Liver (tissue), 9 donors: ENCODE results near the gene SCO2. TPM values are rescaled to one million over a fixed set of nuclear protein-coding genes. Genes with fewer than 3 reads are reported as not detected.

Source experiments
- DNase-seq: peaks from one replicate; pipeline ENCODE4 v3.0.0-alpha.2; 2017; ENCODE audit warnings: low spot score
- H3K27ac ChIP-seq, 2 donors: one replicate each; pipeline ENCODE4 v1.7.0; 2013; ENCODE audit warnings: inconsistent platforms in 2 of 2, low read length in 2 of 2, control low read depth in 1 of 2, low read depth in 1 of 2, mild to moderate bottlenecking in 1 of 2
- H3K27me3 ChIP-seq, 4 donors: one replicate each; pipeline versions ENCODE4 v1.6.1 to v1.7.0; 2013; ENCODE audit warnings: low read length in 3 of 4, inconsistent platforms in 1 of 4, mild to moderate bottlenecking in 1 of 4, moderate library complexity in 1 of 4; ENCODE audit not compliant: control insufficient read depth in 4 of 4, insufficient read depth in 4 of 4
- H3K36me3 ChIP-seq, 4 donors: one replicate each; pipeline versions ENCODE4 v1.6.1 to v1.7.0; 2013; ENCODE audit warnings: low read length in 3 of 4, mild to moderate bottlenecking in 3 of 4, low read depth in 1 of 4, moderate library complexity in 1 of 4; ENCODE audit not compliant: control insufficient read depth in 4 of 4, insufficient read depth in 3 of 4
- H3K4me1 ChIP-seq, 4 donors: one replicate each; pipeline versions ENCODE4 v1.6.1 to v1.7.0; 2013; ENCODE audit warnings: low read length in 3 of 4, mild to moderate bottlenecking in 3 of 4, moderate library complexity in 1 of 4; ENCODE audit not compliant: control insufficient read depth in 4 of 4, insufficient read depth in 4 of 4
- H3K4me3 ChIP-seq, 3 donors: one replicate each; pipeline versions ENCODE4 v1.6.1 to v1.7.0; 2013; ENCODE audit warnings: low read length in 3 of 3, control low read depth in 1 of 3, low read depth in 1 of 3, mild to moderate bottlenecking in 1 of 3
- H3K9ac ChIP-seq, 2 donors: one replicate each; pipeline ENCODE4 v1.7.0; 2013; ENCODE audit warnings: low read length in 2 of 2, mild to moderate bottlenecking in 2 of 2, moderate library complexity in 2 of 2, control low read depth in 1 of 2, low read depth in 1 of 2
- H3K9me3 ChIP-seq, 4 donors: one replicate each; pipeline versions ENCODE4 v1.6.1 to v1.7.0; 2013; ENCODE audit warnings: low read length in 3 of 4; ENCODE audit not compliant: control insufficient read depth in 4 of 4
- EGR1 ChIP-seq, 2 donors: IDR thresholded peaks; 2 replicates each; pipeline ENCODE4 v1.6.1; 2016 to 2018; ENCODE audit warnings: antibody characterized with exemption in 2 of 2, low read depth in 2 of 2
- FOXA1 ChIP-seq: IDR thresholded peaks from 2 replicates; pipeline ENCODE4 v1.6.1; 2016; ENCODE audit warnings: antibody characterized with exemption
- FOXA2 ChIP-seq: IDR thresholded peaks from 2 replicates; pipeline ENCODE4 v1.6.1; 2016; ENCODE audit warnings: antibody characterized with exemption
- GABPA ChIP-seq, 2 donors: IDR thresholded peaks in 1 of 2; conservative IDR thresholded peaks in 1 of 2; 2 replicates each; pipeline ENCODE4 v1.6.1; 2016; ENCODE audit warnings: antibody characterized with exemption in 2 of 2, mild to moderate bottlenecking in 1 of 2, moderate library complexity in 1 of 2
- HNF4A ChIP-seq, 2 donors: conservative IDR thresholded peaks; 2 replicates each; pipeline ENCODE4 v1.6.1; 2016; ENCODE audit warnings: antibody characterized with exemption in 2 of 2, mild to moderate bottlenecking in 2 of 2
- HNF4G ChIP-seq: IDR thresholded peaks from 2 replicates; pipeline ENCODE4 v1.6.1; 2016; ENCODE audit warnings: antibody characterized with exemption
- JUND ChIP-seq, 2 donors: IDR thresholded peaks; 2 replicates each; pipeline ENCODE4 v1.6.1; 2016; ENCODE audit warnings: antibody characterized with exemption in 2 of 2
- MAX ChIP-seq: IDR thresholded peaks from 2 replicates; pipeline ENCODE4 v1.6.1; 2016; ENCODE audit warnings: antibody characterized with exemption
- NR2F2 ChIP-seq: IDR thresholded peaks from 2 replicates; pipeline ENCODE4 v1.6.1; 2016; ENCODE audit warnings: antibody characterized with exemption
- RAD21 ChIP-seq, 2 donors: IDR thresholded peaks; 2 replicates each; pipeline ENCODE4 v1.6.1; 2016; ENCODE audit warnings: antibody characterized with exemption in 2 of 2, mild to moderate bottlenecking in 2 of 2
- REST ChIP-seq: IDR thresholded peaks from 2 replicates; pipeline ENCODE4 v1.6.1; 2016; ENCODE audit warnings: antibody characterized with exemption, mild to moderate bottlenecking
- RXRA ChIP-seq, 2 donors: IDR thresholded peaks; 2 replicates each; pipeline ENCODE4 v1.6.1; 2017 to 2018; ENCODE audit warnings: antibody characterized with exemption in 2 of 2, mild to moderate bottlenecking in 1 of 2
- SP1 ChIP-seq: IDR thresholded peaks from 2 replicates; pipeline ENCODE4 v1.6.1; 2018; ENCODE audit warnings: antibody characterized with exemption, mild to moderate bottlenecking
- TAF1 ChIP-seq: conservative IDR thresholded peaks from 2 replicates; pipeline ENCODE4 v1.6.1; 2016; ENCODE audit warnings: antibody characterized with exemption, mild to moderate bottlenecking
- YY1 ChIP-seq: IDR thresholded peaks from 2 replicates; pipeline ENCODE4 v1.6.1; 2016; ENCODE audit warnings: antibody characterized with exemption, mild to moderate bottlenecking
- WGBS: extraction: QIAGEN DNeasy Blood & Tissue Kit; methylation state at CpG from one replicate; pipeline ENCODE4 v1.1.7; 2013; 5-methylcytosine and 5-hydroxymethylcytosine counted together
- polyA plus RNA-seq, 2 donors: library from polyadenylated mRNA; stranded (reverse) in 1 of 2; unstranded in 1 of 2; fragments of 200-250 nt in 1 of 2; fragments of >200 nt in 1 of 2; fragmentation: Nextera tagmentation in 1 of 2; extraction: Ambion mirVana in 1 of 2; gene quantifications; one replicate each; pipeline versions ENCODE4 v1.2.1 to v1.2.3, GENCODE V29; 2013 to 2015
- total RNA-seq, 2 donors: library from RNA; depleted of rRNA; stranded (reverse); fragments of >200 nt; gene quantifications; one replicate each; pipeline ENCODE4 v1.2.3, GENCODE V29; 2014
- TF ChIP-seq, protein P1 (sequence below): IDR thresholded peaks from 2 replicates; pipeline ENCODE4 v1.6.1; 2016; ENCODE audit warnings: antibody characterized with exemption
- TF ChIP-seq, protein P2 (sequence below): IDR thresholded peaks from 2 replicates; pipeline ENCODE4 v1.6.1; 2016; ENCODE audit warnings: antibody characterized with exemption
- TF ChIP-seq, protein P3 (sequence below): fragments of 150-350 bp; IDR thresholded peaks from 2 replicates; pipeline ENCODE4 v1.5.1; 2017; ENCODE audit warnings: improper control_type of control experiment, low read depth, low read length; ENCODE audit not compliant: missing input control
- donor health status: healthy.
- donor health status: healthy.
- donor health status: healthy.
- donor health status: healthy.
- donor health status: healthy.

The SCO2 gene
- total and polyA plus RNA-seq, 4 donors = 1.4 to 2.9 (median 1.8) TPM

DNA sequence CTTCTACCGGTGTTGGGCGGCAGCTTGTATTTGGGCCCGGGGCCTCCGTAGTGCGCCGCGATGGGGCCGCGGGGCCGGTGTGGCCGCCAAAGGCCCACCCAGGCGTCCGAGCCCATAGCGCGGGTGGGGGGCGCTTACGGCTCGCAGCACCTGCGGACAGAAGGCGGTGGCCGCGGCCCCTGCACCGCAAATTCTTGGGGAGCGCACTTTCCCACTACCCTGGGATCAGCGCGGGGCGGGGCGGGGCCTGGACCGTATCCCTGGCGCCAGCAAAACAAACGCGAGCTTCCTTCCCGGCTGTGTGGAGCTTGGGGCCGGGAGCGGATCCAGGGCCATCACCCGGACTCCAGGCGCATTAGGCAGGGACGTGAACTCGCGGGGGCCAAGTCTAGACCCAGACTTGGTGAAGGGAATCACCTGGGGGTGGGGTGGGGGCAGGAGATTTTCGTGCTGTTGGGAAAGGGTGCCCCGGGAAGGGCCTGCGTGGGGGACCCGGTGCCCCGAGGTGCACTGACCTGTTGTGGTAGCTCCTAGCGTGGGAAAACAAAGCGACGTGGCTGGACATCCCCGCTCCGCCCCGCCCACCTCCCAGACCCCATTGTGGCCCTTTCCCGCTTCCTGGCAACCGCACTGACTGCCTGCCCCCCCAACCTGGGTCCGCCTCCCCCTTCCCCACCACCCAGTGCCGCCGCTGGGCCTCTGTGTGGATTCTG, 6.7 kb upstream of the SCO2 start:
- DNase-seq = peak; percentile 61
- no peaks in the 10 kb centered on the region for H3K9me3 ChIP-seq
- H3K9ac ChIP-seq = peak overlapping the region in 1 of 2 donors; percentile 71
- peak overlapping the region; percentile 49 to 93 (median 62) for H3K4me3 ChIP-seq
- H3K27ac ChIP-seq = peak overlapping the region; percentile 92 to 98
- H3K27me3 ChIP-seq = no peaks in the 10 kb centered on the region
- no peaks in the 10 kb centered on the region for H3K36me3 ChIP-seq
- H3K4me1 ChIP-seq = peaks cover 3 to 33% (median 16%) of the 10 kb centered on the region in 4 donors
- 2% methylated on average over 56 of the region's 56 CpGs for WGBS
- TF ChIP-seq EGR1 (IDR thresholded peaks at IDR 0.05; ENCODE audit: low read depth in 2 of 2) (no peak), YY1 (peak; percentile 52), JUND (IDR thresholded peaks at IDR 0.05) (no peak), REST (peak; percentile 53), HNF4A (conservative IDR thresholded peaks at IDR 0.05) (peak; percentile 9 to 44), FOXA2 (no peak), SP1 (peak; percentile 45), RXRA (IDR thresholded peaks at IDR 0.05) (peak; percentile 69 to 81), FOXA1 (no peak), NR2F2 (no peak), HNF4G (no peak), RAD21 (IDR thresholded peaks at IDR 0.05) (peak in 1 of 2 donors; percentile 40), GABPA (IDR thresholded peaks at IDR 0.05 in 1 of 2, conservative IDR thresholded peaks at IDR 0.05 in 1 of 2) (no peak), MAX (no peak), TAF1 (no peak)
- TF ChIP-seq, protein P1, sequence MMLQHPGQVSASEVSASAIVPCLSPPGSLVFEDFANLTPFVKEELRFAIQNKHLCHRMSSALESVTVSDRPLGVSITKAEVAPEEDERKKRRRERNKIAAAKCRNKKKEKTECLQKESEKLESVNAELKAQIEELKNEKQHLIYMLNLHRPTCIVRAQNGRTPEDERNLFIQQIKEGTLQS = no peak
- TF ChIP-seq, protein P2, sequence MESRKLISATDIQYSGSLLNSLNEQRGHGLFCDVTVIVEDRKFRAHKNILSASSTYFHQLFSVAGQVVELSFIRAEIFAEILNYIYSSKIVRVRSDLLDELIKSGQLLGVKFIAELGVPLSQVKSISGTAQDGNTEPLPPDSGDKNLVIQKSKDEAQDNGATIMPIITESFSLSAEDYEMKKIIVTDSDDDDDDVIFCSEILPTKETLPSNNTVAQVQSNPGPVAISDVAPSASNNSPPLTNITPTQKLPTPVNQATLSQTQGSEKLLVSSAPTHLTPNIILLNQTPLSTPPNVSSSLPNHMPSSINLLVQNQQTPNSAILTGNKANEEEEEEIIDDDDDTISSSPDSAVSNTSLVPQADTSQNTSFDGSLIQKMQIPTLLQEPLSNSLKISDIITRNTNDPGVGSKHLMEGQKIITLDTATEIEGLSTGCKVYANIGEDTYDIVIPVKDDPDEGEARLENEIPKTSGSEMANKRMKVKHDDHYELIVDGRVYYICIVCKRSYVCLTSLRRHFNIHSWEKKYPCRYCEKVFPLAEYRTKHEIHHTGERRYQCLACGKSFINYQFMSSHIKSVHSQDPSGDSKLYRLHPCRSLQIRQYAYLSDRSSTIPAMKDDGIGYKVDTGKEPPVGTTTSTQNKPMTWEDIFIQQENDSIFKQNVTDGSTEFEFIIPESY = no peak
- TF ChIP-seq, protein P3, sequence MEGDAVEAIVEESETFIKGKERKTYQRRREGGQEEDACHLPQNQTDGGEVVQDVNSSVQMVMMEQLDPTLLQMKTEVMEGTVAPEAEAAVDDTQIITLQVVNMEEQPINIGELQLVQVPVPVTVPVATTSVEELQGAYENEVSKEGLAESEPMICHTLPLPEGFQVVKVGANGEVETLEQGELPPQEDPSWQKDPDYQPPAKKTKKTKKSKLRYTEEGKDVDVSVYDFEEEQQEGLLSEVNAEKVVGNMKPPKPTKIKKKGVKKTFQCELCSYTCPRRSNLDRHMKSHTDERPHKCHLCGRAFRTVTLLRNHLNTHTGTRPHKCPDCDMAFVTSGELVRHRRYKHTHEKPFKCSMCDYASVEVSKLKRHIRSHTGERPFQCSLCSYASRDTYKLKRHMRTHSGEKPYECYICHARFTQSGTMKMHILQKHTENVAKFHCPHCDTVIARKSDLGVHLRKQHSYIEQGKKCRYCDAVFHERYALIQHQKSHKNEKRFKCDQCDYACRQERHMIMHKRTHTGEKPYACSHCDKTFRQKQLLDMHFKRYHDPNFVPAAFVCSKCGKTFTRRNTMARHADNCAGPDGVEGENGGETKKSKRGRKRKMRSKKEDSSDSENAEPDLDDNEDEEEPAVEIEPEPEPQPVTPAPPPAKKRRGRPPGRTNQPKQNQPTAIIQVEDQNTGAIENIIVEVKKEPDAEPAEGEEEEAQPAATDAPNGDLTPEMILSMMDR = no peak
